Endometrial microvascular endothelial cells (primary cell): ENCODE data around the gene LHFPL3. TPM values are rescaled to one million over a fixed set of nuclear protein-coding genes. Genes with fewer than 3 reads are reported as not detected.
"Not testable (repeated sequence)": the region's sequence is repeated elsewhere in the genome, so short reads cannot be mapped to it uniquely, and the experiment has no call there.

Source experiments
- in situ Hi-C: cut with HindIII; loops from 2 replicates; pipeline ENCODE4 v1.10.0; 2017; ENCODE audit warnings: low sequenced_read_pairs, low pct_unique_long_range_greater_than_20kb; ENCODE audit errors: inconsistent ontology term
- total RNA-seq: library from RNA; depleted of rRNA; stranded (reverse); fragments of >200 nt; gene quantifications from one replicate; pipeline ENCODE4 v1.2.3, GENCODE V29; 2015; ENCODE audit errors: inconsistent ontology term

LHFPL3 gene
- total RNA-seq, 1 donor from 2014 or later = not detected

DNA sequence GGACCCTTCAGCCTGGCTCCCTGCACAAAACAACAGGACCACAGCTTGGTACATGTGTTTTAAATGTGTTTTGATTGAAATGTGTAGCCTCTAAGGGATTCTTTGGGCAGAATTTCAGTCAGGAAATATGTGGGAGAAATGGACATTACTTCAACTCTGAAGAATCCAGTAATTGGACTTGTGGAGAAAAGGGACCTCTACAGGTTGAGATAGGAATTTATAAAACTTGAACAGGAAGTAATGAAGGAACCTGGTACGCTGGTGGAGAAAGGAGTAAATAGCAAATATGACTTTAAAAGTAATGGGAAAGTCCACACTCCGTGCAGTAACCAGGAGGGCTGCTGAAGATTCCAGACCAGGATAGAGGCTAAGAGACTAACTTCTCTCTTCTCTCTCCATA, 220.5 kb downstream of the LHFPL3 start:
- in situ Hi-C loops = no loop called here

DNA sequence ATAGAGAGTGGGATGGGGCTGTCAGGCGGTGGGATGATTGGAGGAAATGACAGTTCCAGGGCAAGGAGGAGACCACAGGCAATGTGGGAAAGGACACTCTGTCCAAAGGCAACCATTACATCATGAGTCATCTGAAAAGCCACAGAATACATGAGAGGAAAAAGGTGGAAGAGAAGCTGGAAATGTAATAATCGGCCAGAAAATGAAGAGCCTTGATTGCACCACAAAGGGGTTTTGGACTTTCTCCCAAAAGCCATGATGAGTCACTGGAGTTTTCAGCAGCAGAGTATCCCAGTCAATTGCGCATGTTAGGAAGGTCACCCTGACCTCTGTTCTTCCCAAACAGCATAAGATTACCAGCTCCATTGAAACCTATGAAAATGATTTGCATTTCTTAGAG, 222.0 kb downstream of the LHFPL3 start:
- in situ Hi-C loops = no loop called here

DNA sequence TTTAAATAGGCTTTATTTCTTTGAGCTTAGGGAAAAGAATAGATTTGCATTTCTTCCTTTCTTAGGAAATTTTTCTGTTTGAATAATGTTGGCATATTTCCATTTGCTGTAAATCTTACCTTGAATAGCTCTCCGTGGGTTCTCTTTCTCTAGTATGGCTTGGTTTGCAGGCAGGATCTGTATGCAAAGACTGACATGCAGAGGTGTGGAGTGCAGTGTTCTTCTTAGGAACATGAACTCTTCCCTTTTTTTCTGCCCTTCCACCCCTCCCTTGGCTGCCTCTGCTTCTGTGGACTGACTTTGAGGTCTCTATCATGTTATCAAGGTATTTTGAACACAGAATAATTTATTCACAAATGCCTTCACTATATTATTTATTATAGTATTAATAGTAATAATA, 222.8 kb downstream of the LHFPL3 start:
- in situ Hi-C loops = no loop called here

DNA sequence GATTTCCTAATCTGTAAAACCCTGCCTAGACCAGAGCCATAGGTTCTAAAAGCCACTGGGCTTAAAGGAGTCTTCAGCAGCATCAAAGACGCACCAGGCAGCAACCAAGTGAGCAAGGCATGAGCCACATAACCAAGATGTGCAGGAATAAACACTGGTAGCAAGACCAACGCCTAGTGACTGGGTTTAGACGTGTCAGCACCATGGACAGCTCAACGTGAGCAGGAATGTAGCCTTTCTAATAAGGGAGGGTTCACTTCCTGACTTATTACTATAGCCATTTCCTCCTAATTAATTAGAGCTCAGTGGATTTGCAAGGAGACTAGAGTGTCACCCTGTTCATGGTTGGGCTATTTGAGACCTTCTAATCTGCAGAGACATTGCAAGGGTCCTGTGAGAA, 223.7 kb downstream of the LHFPL3 start:
- in situ Hi-C loops = no loop called here

DNA sequence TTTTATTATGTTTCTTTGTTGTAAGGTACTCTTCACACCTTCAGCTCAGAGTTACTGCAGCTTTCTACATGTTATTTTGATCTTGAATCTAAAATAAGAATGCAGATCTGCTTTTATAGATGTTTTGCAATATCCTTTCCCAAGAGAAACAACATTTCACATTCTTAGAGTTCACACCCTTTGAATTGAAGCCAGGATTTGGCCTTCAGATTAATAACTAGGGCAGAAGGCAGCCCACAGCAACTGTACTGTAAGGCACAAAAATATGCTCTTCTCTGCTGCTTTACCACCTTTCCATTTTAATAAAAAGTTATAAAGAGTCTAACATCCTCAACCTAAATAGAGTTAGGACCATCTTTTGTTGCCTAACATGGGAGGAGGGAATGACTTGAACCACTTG, 224.7 kb downstream of the LHFPL3 start:
- in situ Hi-C loops = no loop called here

DNA sequence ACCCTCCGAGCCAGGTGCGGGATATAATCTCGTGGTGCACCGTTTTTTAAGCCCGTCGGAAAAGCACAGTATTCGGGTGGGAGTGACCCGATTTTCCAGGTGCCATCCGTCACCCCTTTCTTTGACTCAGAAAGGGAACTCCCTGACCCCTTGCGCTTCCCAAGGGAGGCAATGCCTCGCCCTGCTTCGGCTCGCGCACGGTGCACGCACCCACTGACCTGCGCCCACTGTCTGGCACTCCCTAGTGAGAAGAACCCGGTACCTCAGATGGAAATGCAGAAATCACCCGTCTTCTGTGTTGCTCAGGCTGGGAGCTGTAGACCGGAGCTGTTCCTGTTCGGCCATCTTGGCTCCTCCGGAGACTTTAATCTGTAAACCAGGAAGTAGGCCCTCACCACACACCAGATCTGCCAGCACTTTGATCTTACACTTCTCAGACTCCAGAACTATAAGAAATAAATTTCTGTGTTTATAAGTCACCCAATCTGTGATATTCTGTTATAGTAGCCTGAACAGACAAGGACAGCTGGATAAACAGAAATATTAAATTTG, 235.0 kb downstream of the LHFPL3 start:
- in situ Hi-C loops = not testable (repeated sequence)

DNA sequence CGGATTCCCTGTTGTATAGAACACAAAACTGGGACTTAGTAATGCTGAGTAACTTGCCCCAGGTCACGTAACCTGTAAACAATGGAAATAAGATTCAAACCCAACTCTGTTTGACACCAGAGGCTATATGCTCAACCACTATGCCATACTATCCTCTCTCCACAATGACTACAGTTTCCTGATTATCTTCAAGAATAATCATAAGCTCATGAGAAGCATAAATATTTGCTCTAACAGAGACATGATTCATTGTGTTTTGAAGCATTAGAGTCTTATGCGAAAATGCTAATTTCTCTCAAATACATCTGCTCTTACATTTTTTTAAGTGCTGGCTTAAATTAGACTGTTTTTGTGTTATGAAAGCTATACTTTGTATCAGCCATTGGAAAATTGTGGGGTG, 241.3 kb downstream of the LHFPL3 start:
- in situ Hi-C loops = no loop called here

DNA sequence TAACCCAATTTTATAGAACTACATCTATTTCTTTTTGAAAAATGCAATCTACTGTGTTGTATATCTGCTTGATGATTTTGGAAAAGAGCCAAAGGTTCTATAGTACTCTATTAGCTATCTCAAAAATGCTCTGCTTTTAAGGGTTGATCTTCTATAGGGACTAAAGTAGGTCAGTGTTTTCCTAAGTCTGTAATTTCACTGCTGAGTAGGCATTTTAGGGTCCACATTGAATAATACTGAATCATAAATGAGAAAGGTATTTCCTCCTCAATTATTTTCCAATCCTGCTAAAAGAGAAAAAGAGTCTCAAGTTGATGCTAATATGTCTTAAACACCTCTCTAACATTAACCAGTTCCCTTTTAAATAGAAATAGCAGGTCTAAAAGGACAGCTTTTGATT, 244.2 kb downstream of the LHFPL3 start:
- in situ Hi-C loops = no loop called here

DNA sequence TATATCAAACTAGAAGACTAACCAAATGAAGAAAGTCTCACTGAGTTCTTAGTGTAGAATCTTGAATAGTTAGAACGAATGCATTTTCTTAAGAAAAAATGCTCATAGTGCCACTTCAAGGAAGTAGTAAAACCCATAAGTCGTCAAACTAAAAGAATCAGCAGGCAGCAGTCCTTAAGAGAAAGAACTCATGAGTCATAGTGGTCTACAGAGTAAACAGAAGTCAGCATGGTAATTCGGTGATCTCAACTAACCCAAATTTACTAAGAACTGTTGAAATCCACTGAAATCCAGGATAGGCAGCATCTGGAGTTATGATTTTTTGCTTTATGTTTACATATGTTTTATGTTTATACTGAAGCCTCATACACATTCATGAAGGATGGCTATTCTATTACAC, 256.2 kb downstream of the LHFPL3 start:
- in situ Hi-C loops = no loop called here

DNA sequence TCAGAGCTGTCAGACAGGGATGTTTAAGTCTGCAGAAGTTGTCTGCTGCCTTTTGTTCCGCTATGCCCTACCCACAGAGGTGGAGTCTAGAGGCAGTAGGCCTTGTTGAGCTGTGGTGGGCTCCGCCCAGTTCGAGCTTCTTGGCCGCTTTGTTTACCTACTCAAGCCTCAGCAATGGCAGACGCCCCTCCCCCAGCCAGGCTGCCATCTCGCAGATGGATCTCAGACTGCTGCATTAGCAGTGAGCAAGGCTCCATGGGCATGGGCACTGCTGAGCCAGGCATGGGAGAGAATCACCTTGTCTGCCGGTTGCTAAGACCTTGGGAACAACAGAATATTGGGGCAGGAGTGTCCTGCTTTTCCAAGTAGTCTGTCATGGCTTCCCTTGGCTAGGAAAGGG, 267.2 kb downstream of the LHFPL3 start:
- in situ Hi-C loops = not testable (repeated sequence)

DNA sequence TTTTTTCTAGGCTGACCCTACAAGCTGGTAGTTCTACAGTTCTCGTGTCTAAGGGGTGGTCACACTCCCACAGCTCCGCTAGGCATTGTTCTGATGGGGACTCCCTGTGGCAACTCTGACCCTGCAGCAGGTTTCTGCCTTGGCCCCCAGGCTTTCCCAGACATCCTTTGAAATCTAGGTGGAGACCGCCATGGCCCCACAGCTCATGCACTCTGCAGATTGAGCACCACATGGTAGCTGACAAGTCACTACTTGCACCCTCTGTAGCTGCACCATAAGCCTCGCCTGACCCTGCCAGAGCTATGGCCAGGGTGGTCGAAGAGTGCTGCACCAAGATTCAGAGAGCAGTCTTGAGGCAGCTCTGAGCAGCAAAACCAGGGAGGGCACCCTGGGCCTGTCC, 275.6 kb downstream of the LHFPL3 start:
- in situ Hi-C loops = no loop called here

DNA sequence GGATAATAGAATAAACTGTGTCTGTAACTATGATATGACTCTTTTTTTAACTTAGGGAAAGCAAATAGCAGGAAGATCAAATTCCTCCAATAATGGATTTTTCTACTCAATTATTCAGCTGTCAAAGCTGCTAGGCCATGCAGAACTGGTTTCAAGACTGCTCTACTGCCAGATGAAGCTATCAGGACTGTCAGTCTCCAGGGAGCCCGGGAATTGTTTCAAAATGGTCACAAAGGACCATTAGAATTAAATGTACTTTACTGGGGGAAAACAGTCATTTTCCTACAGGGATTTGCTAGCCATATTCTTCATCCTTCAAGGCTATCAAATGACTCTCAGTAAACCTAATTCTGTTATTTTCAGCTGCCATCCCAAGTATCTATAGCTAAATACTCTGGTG, 276.3 kb downstream of the LHFPL3 start:
- in situ Hi-C loops = no loop called here

DNA sequence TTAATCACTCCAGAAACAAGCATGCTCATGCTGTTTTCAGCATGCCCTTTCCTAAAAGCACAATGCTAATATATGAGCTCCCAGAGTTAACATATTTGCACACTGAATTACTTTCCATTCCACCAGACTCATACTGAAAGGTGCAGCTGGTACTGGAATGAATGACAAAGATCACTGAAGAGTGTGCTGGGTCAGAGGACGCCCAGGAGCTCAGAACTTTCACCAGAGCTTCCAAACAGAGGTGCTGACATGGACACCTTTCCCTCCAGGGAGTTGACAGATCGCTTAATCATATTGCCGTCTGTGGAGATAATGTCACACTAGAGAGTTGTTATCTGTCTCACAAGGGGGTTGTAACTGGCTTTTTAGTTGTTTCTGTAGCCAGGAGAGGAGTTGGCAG, 292.9 kb downstream of the LHFPL3 start:
- in situ Hi-C loops = no loop called here

DNA sequence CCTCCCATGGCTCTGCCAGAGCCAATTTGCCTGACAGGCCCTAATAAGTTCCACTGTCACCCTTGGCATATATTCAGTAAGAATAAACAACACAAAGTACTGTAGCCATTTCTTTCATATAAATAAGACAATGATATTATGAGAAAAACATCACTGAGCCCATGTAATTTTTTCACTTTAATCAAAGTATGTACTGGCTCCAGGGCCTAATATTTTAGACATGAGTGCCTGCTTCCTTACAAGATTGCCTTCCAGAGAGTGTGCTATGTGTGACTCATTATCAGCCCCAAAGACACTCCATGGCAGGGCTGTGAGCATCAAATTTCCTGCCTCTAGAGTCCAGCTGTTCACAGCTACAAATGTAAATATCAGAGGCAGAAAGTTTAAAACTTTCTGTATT, 297.6 kb downstream of the LHFPL3 start:
- in situ Hi-C loops = no loop called here

DNA sequence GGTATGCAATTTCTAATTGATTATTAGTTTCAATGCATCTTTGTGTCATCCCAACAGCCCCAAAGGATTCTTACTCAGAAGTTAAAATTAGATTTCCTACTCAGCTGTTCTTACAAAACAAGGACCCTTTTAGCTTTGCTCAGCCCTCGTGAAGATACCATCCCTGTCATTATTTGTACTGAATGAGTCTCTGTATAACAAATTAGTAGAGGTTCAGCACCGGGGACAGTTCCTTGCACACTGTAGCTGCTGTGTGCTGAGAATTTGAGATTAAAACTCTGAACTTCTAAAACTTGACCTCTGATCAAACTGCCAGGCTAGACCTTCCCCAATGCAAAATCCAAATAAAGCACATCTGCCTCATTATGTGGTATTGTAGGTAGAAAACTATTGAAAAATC, 299.1 kb downstream of the LHFPL3 start:
- in situ Hi-C loops = no loop called here

DNA sequence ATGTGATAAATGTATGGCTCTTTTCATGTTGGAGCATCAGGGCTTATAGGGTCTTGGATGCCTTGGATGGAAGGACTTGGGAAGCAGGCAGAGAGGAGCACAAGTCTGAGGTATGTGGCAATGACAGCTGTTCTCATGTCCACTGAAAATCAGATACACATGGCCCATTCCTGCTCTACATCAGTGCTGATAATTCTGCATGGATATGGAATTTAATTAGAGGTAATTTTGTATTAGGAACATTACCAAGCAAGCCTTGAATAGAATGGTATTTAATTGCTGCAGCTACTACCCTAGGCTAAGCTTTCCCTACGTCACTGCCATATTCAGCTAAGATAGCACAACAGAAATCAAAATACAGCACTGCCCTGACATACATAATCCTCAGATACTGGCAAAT, 299.6 kb downstream of the LHFPL3 start:
- in situ Hi-C loops = no loop called here

DNA sequence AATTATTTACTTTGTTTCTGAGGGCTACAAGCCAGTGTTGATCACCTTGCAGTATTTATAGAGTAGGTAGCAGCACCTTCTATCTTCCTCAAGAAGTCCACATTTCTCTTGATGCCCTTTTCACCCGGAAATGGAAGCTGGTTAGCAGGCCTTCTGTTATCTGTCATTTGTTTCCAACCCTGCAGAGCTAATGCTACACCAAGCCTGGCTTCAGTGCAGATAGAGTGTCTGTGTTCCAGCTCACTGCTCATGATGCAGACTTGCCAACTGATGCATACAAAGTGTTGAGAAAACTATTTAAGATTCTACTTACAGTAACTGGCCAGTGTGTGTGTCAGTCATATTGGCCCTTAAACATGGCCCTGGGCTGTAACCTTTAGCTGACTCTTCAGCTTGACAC, 301.0 kb downstream of the LHFPL3 start:
- in situ Hi-C loops = no loop called here

DNA sequence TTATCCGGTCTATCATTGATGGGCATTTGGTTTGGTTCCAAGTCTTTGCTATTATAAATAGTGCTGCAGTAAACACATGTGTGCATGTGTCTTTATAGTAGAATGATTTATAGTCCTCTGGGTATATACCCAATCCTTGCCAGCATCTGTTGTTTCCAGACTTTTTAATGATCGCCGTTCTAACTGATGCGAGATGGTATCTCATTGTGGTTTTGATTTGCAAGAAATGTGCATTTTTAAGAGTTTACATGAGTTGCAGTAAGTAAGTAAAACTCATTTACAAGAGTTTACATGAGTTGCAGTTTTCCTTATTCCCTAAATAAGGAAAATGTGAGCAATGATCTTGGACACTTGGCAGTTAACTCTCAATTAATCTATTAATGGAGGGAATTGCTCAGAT, 312.1 kb downstream of the LHFPL3 start:
- in situ Hi-C loops = no loop called here

DNA sequence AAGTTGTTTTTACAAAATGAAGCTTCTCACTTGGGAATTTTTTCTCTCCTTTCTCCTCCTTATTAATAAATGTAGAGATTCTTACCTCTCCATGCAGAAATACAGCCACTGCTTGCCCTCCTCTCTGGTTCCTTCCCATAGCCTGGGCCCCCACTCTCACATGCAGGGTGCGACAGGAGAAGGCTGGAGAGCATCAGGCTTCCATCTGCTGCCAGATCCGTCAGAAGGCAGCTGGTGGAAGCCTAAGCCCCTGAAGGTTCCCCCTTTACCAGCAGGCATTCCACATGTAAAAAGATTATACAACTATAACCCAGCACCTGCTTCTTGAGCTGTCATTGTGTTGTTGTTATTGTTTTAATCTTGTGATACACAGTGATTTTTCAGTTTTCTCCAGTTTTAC, 314.2 kb downstream of the LHFPL3 start:
- in situ Hi-C loops = no loop called here

DNA sequence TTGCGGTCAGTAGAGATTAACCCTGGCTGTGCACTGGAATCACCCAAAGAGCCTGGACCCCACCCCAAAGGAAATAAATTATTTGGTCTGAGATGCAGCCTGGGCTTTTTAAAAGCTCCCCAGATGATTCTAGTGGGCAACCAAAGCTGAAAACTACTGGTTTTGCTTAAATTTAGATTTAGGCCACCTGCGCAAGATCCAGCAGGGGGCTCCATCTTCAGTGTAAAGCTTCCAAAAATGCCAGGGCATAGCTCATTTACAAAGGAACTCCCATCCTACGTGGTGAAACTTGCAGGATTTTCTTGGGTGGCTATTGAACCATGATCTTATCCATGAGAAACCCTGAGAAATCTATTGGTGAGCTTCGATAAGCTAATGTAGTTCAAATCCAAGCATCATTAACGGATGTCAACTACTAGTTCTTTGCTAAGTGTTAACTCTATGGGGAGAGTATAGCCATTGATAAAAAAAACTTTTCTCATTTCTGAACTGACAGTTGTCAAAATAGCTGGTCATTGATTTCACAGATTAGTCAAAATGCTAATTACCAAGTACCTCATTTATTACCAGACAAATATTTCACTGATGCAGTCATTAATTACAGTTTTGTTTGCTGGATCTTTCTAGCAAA, 315.3 kb downstream of the LHFPL3 start:
- in situ Hi-C loops = no loop called here

DNA sequence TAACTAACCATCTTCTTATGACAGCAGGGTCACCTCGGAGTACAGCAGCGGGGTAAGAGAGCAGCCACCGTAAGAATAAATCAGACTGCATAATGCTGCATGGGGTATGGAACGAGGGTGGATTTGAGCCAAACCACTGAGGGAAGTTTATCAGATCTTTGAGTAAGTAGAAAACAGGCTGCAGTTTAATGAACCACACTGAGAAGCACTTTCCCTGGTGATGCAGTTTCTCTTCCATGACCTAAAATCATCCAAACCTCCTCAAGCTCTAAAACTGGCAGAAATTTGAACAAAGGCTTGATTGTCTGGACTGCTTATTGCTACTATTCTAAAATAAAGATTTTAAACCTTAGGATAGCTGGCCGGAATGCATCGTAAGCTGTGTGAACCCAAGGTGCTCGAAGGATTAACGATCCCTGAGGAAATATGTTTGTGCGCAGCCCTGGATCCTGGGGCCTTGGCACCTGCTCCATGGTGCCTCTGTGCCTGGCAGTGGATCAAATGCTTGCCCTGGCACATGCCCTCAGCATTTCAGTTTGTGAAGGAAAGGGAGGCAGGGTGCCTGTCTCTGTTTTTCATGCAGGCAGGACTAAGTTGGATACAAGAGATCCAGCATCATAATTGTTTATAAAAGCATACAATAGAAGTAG, 322.7 kb downstream of the LHFPL3 start:
- in situ Hi-C loops = no loop called here
